ENCODE measurements around the gene CES5A. TPM values are rescaled to one million over a fixed set of nuclear protein-coding genes. Genes with fewer than 3 reads are reported as not detected.

The CES5A gene
- total and polyA plus RNA-seq, 2 of the 4 experiments (the other 2 are of a cell fraction) = not detected

GRCh38 chr16:55905651-55906050 lies 30.5 kb upstream of the CES5A start:
- H3K4me2 ChIP-seq (ENCODE audit: low read depth, low read length) = no peak overlapping the region
- POLR2A ChIA-PET (ENCODE audit: unreplicated experiment) = no interaction called here
- intact Hi-C loops (cut with micrococcal nuclease) = no loop called here

More at GRCh38 chr16:55905651-55906050, 30.5 kb upstream of the CES5A start:
- Histone ChIP-seq H3K56ac (ENCODE audit: extremely low read depth, insufficient read depth, low read length) (no peak overlapping the region), H3K27ac (ENCODE audit: insufficient read depth, low read length) (no peak overlapping the region), H2BK5ac (ENCODE audit: low read depth, low read length, poor library complexity, severe bottlenecking) (no peak overlapping the region), H4K91ac (ENCODE audit: insufficient read depth, low read depth, low read length) (no peak overlapping the region), H3K4me3 (ENCODE audit: insufficient read depth, low read depth, low read length) (no peak overlapping the region), H2AFZ (replicated peaks; ENCODE audit: low read length, poor library complexity) (no peak overlapping the region), H3K79me1 (ENCODE audit: low read depth in 1 of 2, low read length in 2 of 2) (no peaks in the 10 kb centered on the region), H3K14ac (replicated peaks; ENCODE audit: low read depth, low read length) (no peak overlapping the region), H2BK120ac (ENCODE audit: low read depth, low read length) (no peak overlapping the region), H4K8ac (ENCODE audit: low read depth in 2 of 2, low read length in 2 of 2) (no peak overlapping the region), H3K23ac (ENCODE audit: low read depth, low read length) (no peak overlapping the region), H3K4me1 (ENCODE audit: control insufficient read depth, insufficient read depth, low read length) (no peaks in the 10 kb centered on the region), H2AK9ac (replicated peaks; ENCODE audit: low read depth, low read length, poor library complexity) (no peak overlapping the region), H2AK5ac (ENCODE audit: low read depth, low read length) (no peak overlapping the region), H3K18ac (ENCODE audit: low read depth, low read length) (no peak overlapping the region), H3K36me3 (ENCODE audit: control insufficient read depth, insufficient read depth, low read length) (no peaks in the 10 kb centered on the region), H2BK15ac (ENCODE audit: low read depth, low read length) (no peak overlapping the region), H3K4ac (ENCODE audit: low read depth, low read length) (no peak overlapping the region), H3K9me1 (ENCODE audit: insufficient read depth, low read length) (no peaks in the 10 kb centered on the region), H3K27me3 (ENCODE audit: control insufficient read depth, insufficient read depth, low read length) (no peaks in the 10 kb centered on the region), H4K5ac (ENCODE audit: low read depth, low read length) (no peak overlapping the region), H3K9me3 (ENCODE audit: control insufficient read depth, insufficient read depth, low read length) (no peaks in the 10 kb centered on the region), H3K9ac (ENCODE audit: low read depth, low read length) (no peak overlapping the region), H2BK20ac (ENCODE audit: low read depth, low read length) (no peak overlapping the region), H4K20me1 (ENCODE audit: insufficient read depth, low read length) (no peaks in the 10 kb centered on the region)
- TF ChIP-seq MAFK (IDR thresholded peaks at IDR 0.05; ENCODE audit: low read depth, low read length) (no peak), RAD21 (IDR thresholded peaks at IDR 0.05; ENCODE audit: low read length) (no peak), ELK1 (IDR thresholded peaks at IDR 0.05; ENCODE audit: borderline replicate concordance, low read depth, low read length) (no peak), FOS (IDR thresholded peaks at IDR 0.05; ENCODE audit: low read depth, low read length) (no peak), RCOR1 (IDR thresholded peaks at IDR 0.05; ENCODE audit: insufficient replicate concordance, low read length) (no peak), CHD1 (IDR thresholded peaks at IDR 0.05; ENCODE audit: low read depth, low read length) (no peak), NFE2L2 (IDR thresholded peaks at IDR 0.05; ENCODE audit: low read depth, low read length) (no peak), SMC3 (IDR thresholded peaks at IDR 0.05; ENCODE audit: low read depth, low read length) (no peak), BHLHE40 (IDR thresholded peaks at IDR 0.05; ENCODE audit: low read depth, low read length) (no peak), RFX5 (IDR thresholded peaks at IDR 0.05; ENCODE audit: low read depth, low read length) (no peak), POLR2A (IDR thresholded peaks at IDR 0.05; ENCODE audit: low read depth, low read length) (no peak), CEBPB (IDR thresholded peaks at IDR 0.05; ENCODE audit: low read depth, low read length) (no peak), MAZ (IDR thresholded peaks at IDR 0.05; ENCODE audit: borderline replicate concordance, low read depth, low read length) (no peak), MXI1 (IDR thresholded peaks at IDR 0.05; ENCODE audit: borderline replicate concordance, low read depth, low read length) (no peak)
- TF ChIP-seq, protein P1, sequence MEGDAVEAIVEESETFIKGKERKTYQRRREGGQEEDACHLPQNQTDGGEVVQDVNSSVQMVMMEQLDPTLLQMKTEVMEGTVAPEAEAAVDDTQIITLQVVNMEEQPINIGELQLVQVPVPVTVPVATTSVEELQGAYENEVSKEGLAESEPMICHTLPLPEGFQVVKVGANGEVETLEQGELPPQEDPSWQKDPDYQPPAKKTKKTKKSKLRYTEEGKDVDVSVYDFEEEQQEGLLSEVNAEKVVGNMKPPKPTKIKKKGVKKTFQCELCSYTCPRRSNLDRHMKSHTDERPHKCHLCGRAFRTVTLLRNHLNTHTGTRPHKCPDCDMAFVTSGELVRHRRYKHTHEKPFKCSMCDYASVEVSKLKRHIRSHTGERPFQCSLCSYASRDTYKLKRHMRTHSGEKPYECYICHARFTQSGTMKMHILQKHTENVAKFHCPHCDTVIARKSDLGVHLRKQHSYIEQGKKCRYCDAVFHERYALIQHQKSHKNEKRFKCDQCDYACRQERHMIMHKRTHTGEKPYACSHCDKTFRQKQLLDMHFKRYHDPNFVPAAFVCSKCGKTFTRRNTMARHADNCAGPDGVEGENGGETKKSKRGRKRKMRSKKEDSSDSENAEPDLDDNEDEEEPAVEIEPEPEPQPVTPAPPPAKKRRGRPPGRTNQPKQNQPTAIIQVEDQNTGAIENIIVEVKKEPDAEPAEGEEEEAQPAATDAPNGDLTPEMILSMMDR (conservative IDR thresholded peaks at IDR 0.05; ENCODE audit: low read depth, low read length) = no peak
- TF ChIP-seq, protein P2, sequence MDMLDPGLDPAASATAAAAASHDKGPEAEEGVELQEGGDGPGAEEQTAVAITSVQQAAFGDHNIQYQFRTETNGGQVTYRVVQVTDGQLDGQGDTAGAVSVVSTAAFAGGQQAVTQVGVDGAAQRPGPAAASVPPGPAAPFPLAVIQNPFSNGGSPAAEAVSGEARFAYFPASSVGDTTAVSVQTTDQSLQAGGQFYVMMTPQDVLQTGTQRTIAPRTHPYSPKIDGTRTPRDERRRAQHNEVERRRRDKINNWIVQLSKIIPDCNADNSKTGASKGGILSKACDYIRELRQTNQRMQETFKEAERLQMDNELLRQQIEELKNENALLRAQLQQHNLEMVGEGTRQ (IDR thresholded peaks at IDR 0.05; ENCODE audit: low read depth, low read length) = no peak
- in situ Hi-C loops (cut with MboI; ENCODE audit: low sequenced_read_pairs) = no loop called here
- ATAC-seq (ENCODE audit: low read depth) = no peak
- CTCF ChIA-PET = no interaction called here
- dilution Hi-C loops (cut with HindIII; ENCODE audit: low sequenced_read_pairs, unreplicated experiment) = no loop called here
- no CpG with 5 or more reads among the region's 7 CpGs for WGBS, 2 experiments (ENCODE audit: extremely low coverage in 2 of 2, insufficient read length in 1 of 2)
- DNase-seq = no peak
- BruUV-seq (replicated peaks) = no TSS peak

All from IMR-90 (cell line).